Cerebellar nuclear complex (tissue), 1 donor: ENCODE results near the gene PLEKHH1.
"Not testable (repeated sequence)": the region's sequence is repeated elsewhere in the genome, so short reads cannot be mapped to it uniquely, and the experiment has no call there.

Experiments
- DNase-seq, 2 experiments: peaks; one replicate each; lab custom pipeline; 2025; lab: John Stamatoyannopoulos, UW

The PLEKHH1 gene

GRCh38 chr14:67582061-67582460 is 49.0 kb downstream of the PLEKHH1 start:
- DNase-seq: no peak

GRCh38 chr14:67583711-67584644 is 50.9 kb downstream of the PLEKHH1 start:
- peak in 1 of 2 experiments; percentile 35 for DNase-seq

- DNase-seq: no peak
These were observed 51.9 kb downstream of the PLEKHH1 start for GRCh38 chr14:67584978-67585377.

GRCh38 chr14:67586369-67586768 is 53.3 kb downstream of the PLEKHH1 start:
- DNase-seq: no peak

- no peak for DNase-seq
These were observed 56.2 kb downstream of the PLEKHH1 start for GRCh38 chr14:67589204-67589770.

GRCh38 chr14:67593650-67594049 is 60.6 kb downstream of the PLEKHH1 start:
- DNase-seq: not testable (repeated sequence)

GRCh38 chr14:67595392-67595791 is 62.3 kb downstream of the PLEKHH1 start:
- no peak for DNase-seq

- DNase-seq: peak; percentile 12 to 71
These were observed 66.8 kb downstream of the PLEKHH1 start, which contains the start of gene PIGH for GRCh38 chr14:67599698-67600561. Gene PIGH (minus strand): TSS chr14:67600268. CDS start chr14:67600203, 65 bp downstream.

GRCh38 chr14:67600562-67600974 is 67.5 kb downstream of the PLEKHH1 start:
- not testable (repeated sequence) for DNase-seq

GRCh38 chr14:67602076-67602475 is 69.0 kb downstream of the PLEKHH1 start:
- no peak for DNase-seq

GRCh38 chr14:67602995-67603545 is 70.0 kb downstream of the PLEKHH1 start:
- DNase-seq: no peak

GRCh38 chr14:67607646-67608045 is 74.6 kb downstream of the PLEKHH1 start:
- no peak for DNase-seq

- DNase-seq: no peak
These were observed 76.7 kb downstream of the PLEKHH1 start for GRCh38 chr14:67609642-67610310.

- no peak for DNase-seq
These were observed 77.4 kb downstream of the PLEKHH1 start for GRCh38 chr14:67610491-67610890.

GRCh38 chr14:67618617-67619063 is 85.5 kb downstream of the PLEKHH1 start:
- DNase-seq: no peak

GRCh38 chr14:67619446-67620216 is 86.5 kb downstream of the PLEKHH1 start, which contains the start of gene ARG2:
Gene ARG2 (plus strand): TSS chr14:67619920. CDS start chr14:67619978, 58 bp downstream.
- DNase-seq: peak; percentile 99

- peak in 1 of 2 experiments; percentile 22 for DNase-seq
These were observed 87.2 kb downstream of the PLEKHH1 start for GRCh38 chr14:67620217-67620785.

GRCh38 chr14:67622675-67623074 is 89.6 kb downstream of the PLEKHH1 start:
- DNase-seq: no peak

GRCh38 chr14:67623114-67623513 is 90.0 kb downstream of the PLEKHH1 start:
- no peak for DNase-seq

- DNase-seq: not testable (repeated sequence)
These were observed 93.0 kb downstream of the PLEKHH1 start for GRCh38 chr14:67626131-67626530.
